Esophagus squamous epithelium (tissue), 5 donors: Measurements from ENCODE around the gene UACA. TPM values are rescaled to one million over a fixed set of nuclear protein-coding genes. Genes with fewer than 3 reads are reported as not detected.

Source experiments
- DNase-seq: peaks from one replicate; lab custom pipeline; 2025; lab: John Stamatoyannopoulos, UW
- H3K27ac ChIP-seq, 4 donors: fragments of 200-600 bp; sonication (generic); one replicate each; pipeline ENCODE4 v1.5.1; 2016 to 2019; ENCODE audit warnings: mild to moderate bottlenecking in 1 of 4
- H3K27me3 ChIP-seq, 4 donors: fragments of 200-600 bp; sonication (generic); 1 replicate in 3 of 4; 2 replicates in 1 of 4; pipeline versions ENCODE4 v1.5.1 to v1.6.0; 2017 to 2021; ENCODE audit warnings: antibody characterized with exemption in 1 of 4
- H3K36me3 ChIP-seq, 3 donors: fragments of 200-600 bp; sonication (generic); one replicate each; pipeline ENCODE4 v1.5.1; 2016 to 2019
- H3K4me1 ChIP-seq, 3 donors: fragments of 200-600 bp; sonication (generic); one replicate each; pipeline ENCODE4 v1.5.1; 2017 to 2019
- H3K4me3 ChIP-seq, 4 donors: fragments of 200-600 bp; sonication (generic); 1 replicate in 3 of 4; 2 replicates in 1 of 4; pipeline ENCODE4 v1.5.1; 2016 to 2019; ENCODE audit warnings: mild to moderate bottlenecking in 2 of 4, moderate library complexity in 1 of 4
- H3K9me3 ChIP-seq, 3 donors: fragments of 200-600 bp; sonication (generic); one replicate each; pipeline ENCODE4 v1.5.1; 2016 to 2019
- CTCF ChIP-seq, 6 experiments: fragments of 450-650 bp in 4 of 6; fragments of 200-600 bp in 2 of 6; sonication (generic) in 2 of 6; IDR thresholded peaks; one replicate each; pipeline ENCODE4 v1.5.1; 2016 to 2019; ENCODE audit warnings: antibody characterized with exemption in 6 of 6, mild to moderate bottlenecking in 4 of 6, moderate library complexity in 4 of 6
- POLR2A ChIP-seq, 4 donors: fragments of 450-650 bp; IDR thresholded peaks; one replicate each; pipeline ENCODE4 v1.6.1; 2017; ENCODE audit warnings: antibody characterized with exemption in 4 of 4, mild to moderate bottlenecking in 4 of 4, moderate library complexity in 3 of 4
- WGBS, 2 donors: methylation state at CpG; one replicate each; pipeline ENCODE4 v1.1.5; 2018; 5-methylcytosine and 5-hydroxymethylcytosine counted together
- intact Hi-C: fragments of 100-400 bp; cut with DNase I; formaldehyde crosslinking; loops from one replicate; pipeline ENCODE4 v1.15.0; 2022
- total RNA-seq, 4 donors: library from RNA; depleted of rRNA; stranded (reverse); fragments of >200 nt; gene quantifications; one replicate each; pipeline ENCODE4 v1.1.0, GENCODE V29; 2016
- donor health status: DM: yes; HTN: yes; CAD: no.

Gene UACA
- total RNA-seq, 4 donors from 2014 or later: 18.3 to 55.3 (median 29.8) TPM

GRCh38 chr15:70690491-70691276 is 72.7 kb downstream of the UACA start:
- intact Hi-C loops: no loop called here
- peaks cover 0 to 27% (median 0%) of the 10 kb centered on the region in 3 donors for H3K36me3 ChIP-seq
- no peak overlapping the region for H3K27ac ChIP-seq
- H3K4me1 ChIP-seq: peaks cover 0 to 24% (median 0%) of the 10 kb centered on the region in 3 donors
- DNase-seq: no peak
- no peaks in the 10 kb centered on the region for H3K9me3 ChIP-seq
- no peaks in the 10 kb centered on the region for H3K27me3 ChIP-seq
- TF ChIP-seq POLR2A (IDR thresholded peaks at IDR 0.05) (no peak), CTCF (IDR thresholded peaks at IDR 0.05) (no peak)
- WGBS, 2 donors: 47 to 59% methylated on average over 2 of the region's 2 CpGs
- H3K4me3 ChIP-seq: no peak overlapping the region

GRCh38 chr15:70690021-70690420 is 73.3 kb downstream of the UACA start:
- TF ChIP-seq CTCF (IDR thresholded peaks at IDR 0.05): no peak
- TF ChIP-seq POLR2A (IDR thresholded peaks at IDR 0.05): no peak
- H3K4me1 ChIP-seq: peaks cover 0 to 24% (median 0%) of the 10 kb centered on the region in 3 donors
- peaks cover 0 to 33% (median 0%) of the 10 kb centered on the region in 3 donors for H3K36me3 ChIP-seq
- H3K27me3 ChIP-seq: no peaks in the 10 kb centered on the region
- intact Hi-C loops: no loop called here
- WGBS, 2 donors: 94 to 95% methylated on average over 2 of the region's 2 CpGs
- DNase-seq: no peak
- H3K4me3 ChIP-seq: no peak overlapping the region
- no peaks in the 10 kb centered on the region for H3K9me3 ChIP-seq
- no peak overlapping the region for H3K27ac ChIP-seq

- H3K27me3 ChIP-seq: no peaks in the 10 kb centered on the region
- WGBS, 2 donors: 89 to 90% methylated on average over 3 of the region's 3 CpGs
Measured at GRCh38 chr15:70687482-70687881, 75.9 kb downstream of the UACA start.

GRCh38 chr15:70680817-70681216 is 82.5 kb downstream of the UACA start:
- no peak for DNase-seq
- H3K27ac ChIP-seq: peak overlapping the region in 1 of 4 donors; percentile 10

More at GRCh38 chr15:70687482-70687881, 75.9 kb downstream of the UACA start:
- Histone ChIP-seq H3K9me3 (no peaks in the 10 kb centered on the region), H3K27ac (no peak overlapping the region), H3K4me3 (no peak overlapping the region), H3K36me3 (peaks cover 0 to 44% (median 0%) of the 10 kb centered on the region in 3 donors), H3K4me1 (peaks cover 0 to 23% (median 0%) of the 10 kb centered on the region in 3 donors)
- DNase-seq: no peak
- intact Hi-C loops: no loop called here
- no peak for TF ChIP-seq CTCF (IDR thresholded peaks at IDR 0.05)
- no peak for TF ChIP-seq POLR2A (IDR thresholded peaks at IDR 0.05)

More at GRCh38 chr15:70680817-70681216, 82.5 kb downstream of the UACA start:
- no peaks in the 10 kb centered on the region for H3K9me3 ChIP-seq
- 79 to 87% methylated on average over 6 of the region's 6 CpGs for WGBS, 2 donors
- no peak for TF ChIP-seq CTCF (IDR thresholded peaks at IDR 0.05)
- no peak for TF ChIP-seq POLR2A (IDR thresholded peaks at IDR 0.05)
- peaks cover 0 to 20% (median 0%) of the 10 kb centered on the region in 3 donors for H3K4me1 ChIP-seq
- no peaks in the 10 kb centered on the region for H3K27me3 ChIP-seq
- H3K4me3 ChIP-seq: no peak overlapping the region
- intact Hi-C loops: no loop called here
- H3K36me3 ChIP-seq: peaks cover 0 to 55% (median 0%) of the 10 kb centered on the region in 3 donors
